GM23248 (cell line): ENCODE data around the gene ATP2B3.

ENCODE experiments used
- EZH2 ChIP-seq: fragments of 200-600 bp; sonication (generic); IDR thresholded peaks from 2 replicates; pipeline ENCODE4 v1.6.1; 2018; ENCODE audit warnings: antibody characterized with exemption, mild to moderate bottlenecking; ENCODE audit not compliant: insufficient read depth, poor library complexity, severe bottlenecking
- EZH2phosphoT487 ChIP-seq: fragments of 200-600 bp; sonication (generic); IDR thresholded peaks from 2 replicates; pipeline ENCODE4 v1.6.1; 2018; ENCODE audit warnings: antibody characterized with exemption, moderate library complexity, mild to moderate bottlenecking, low read depth; ENCODE audit not compliant: insufficient read depth

DNA sequence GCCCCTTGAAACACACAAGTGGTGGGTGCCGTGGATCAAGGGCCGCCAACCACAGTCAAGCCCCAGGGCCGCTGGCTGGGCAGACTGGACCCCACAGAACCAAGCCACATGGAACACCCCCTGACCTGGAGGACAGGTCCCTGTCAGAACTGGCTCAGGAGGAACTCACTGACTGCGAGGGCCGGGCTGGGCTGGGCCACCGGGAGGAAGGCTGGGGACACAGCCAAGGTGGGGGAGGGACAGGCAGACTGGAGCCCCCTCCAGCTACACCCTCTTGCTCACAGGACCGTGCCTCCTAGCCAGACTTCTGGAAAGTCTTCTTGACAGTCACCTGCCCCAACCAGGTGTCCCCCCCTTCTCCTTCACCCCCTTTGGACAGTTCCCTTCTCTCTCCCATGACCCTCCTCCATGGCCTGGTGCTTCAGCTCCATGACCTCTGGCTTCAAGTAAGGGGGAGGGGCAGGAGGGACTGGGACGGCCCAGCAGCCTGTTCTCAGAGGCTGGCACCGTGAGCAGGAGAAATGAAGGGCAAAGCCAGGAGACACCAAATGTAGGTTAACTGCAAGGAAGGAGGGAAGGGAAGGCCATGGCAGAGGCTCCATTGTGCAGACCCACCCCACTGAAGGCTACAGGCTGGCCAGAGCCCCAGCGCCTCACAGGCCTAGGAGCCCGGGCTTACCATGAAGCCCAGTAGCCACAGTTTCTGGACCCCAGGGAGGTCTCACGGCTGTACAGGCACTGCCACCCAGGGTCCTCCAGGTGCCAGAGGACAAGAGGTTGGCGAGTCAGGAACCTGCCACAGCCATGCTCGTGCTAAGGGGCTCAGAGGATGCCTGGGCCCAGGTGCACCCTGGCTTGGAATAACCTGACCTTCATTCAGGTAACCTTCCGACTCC lies 107.0 kb downstream of the ATP2B3 start:
- no peak for TF ChIP-seq EZH2
- TF ChIP-seq EZH2phosphoT487: no peak
